Stimulated activated CD8-positive, alpha-beta memory T cell treated with anti-CD3 and anti-CD28 coated beads, Interleukin-12 subunit alpha, Interleukin-12 subunit beta, amount 100 ng/mL, for 24 hours (primary cell): ENCODE data around the gene SRSF3.
"Not testable (repeated sequence)": the region's sequence is repeated elsewhere in the genome, so short reads cannot be mapped to it uniquely, and the experiment has no call there.

Experiments
- DNase-seq: peaks from one replicate; pipeline ENCODE4 v3.0.0-alpha.2; 2020; ENCODE audit errors: extremely low read depth

The SRSF3 gene

GRCh38 chr6:36649701-36650484, 55.7 kb downstream of the SRSF3 start:
- no peak for DNase-seq

DNA sequence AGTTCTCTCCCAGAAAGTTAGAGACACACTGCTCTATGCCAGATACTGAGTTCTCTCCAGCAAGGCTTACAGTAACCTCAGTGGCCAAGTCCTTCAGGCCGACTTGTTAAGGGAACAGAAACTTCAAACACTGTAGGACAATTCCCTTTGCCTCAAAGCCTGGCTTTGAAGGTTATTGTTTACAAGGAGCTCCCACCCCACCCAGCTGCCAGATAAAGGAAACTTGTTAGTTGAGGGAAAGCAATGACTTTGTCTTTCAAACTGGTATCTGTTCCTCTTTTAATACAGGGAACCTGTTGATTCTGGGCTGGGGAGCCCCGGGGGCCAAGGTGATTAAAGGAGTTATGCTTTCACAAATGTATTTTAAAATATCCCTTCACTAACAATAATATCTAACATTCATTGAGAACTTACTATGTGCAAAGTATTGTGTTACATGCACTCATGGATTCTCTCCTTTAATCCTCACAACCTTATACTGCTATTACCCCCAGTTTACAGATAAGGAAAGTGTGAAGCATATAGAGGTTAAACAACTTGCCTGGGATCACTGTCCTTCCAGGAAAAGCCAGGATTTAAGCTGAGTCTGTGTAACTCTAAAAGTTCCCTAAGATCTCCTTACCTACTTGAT, 56.8 kb downstream of the SRSF3 start:
- no peak for DNase-seq

DNA sequence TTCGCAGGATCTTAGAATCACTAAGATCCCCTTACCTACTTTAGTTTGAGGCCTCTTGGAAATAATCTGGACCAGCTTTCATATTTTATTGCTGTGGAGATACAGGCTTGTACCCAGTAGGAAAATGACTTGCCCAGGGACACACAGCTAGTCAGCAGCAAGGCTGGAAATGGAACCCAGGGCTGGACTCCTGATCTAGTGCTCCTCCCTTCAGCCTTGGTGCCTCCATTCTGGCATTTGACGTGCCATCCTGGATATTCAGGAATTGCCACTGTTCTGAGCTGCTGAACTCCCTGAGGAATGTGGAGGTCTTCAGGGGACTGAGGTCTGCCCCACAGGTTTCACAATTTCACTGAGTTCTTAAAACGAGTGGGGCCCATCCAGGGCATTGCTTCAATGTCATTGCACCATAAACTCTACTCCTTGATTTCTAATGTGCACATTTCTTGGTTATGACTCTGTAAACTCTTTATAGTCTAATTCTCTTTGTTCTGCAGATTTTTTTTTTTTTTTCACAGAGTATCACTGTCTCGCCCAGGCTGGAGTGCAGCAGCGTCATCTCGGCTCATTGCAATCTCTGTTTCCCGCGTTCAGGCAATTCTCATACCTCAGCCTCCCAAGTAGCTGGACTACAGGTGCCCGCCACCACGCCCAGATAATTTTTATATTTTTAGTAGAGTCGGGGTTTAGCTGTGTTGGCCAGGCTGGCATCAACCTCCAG, 57.7 kb downstream of the SRSF3 start:
- DNase-seq, result no peak

GRCh38 chr6:36654469-36654868, 60.3 kb downstream of the SRSF3 start:
- not testable (repeated sequence) for DNase-seq
